ENCODE measurements around the gene SLC4A1AP.

Gene SLC4A1AP

DNA sequence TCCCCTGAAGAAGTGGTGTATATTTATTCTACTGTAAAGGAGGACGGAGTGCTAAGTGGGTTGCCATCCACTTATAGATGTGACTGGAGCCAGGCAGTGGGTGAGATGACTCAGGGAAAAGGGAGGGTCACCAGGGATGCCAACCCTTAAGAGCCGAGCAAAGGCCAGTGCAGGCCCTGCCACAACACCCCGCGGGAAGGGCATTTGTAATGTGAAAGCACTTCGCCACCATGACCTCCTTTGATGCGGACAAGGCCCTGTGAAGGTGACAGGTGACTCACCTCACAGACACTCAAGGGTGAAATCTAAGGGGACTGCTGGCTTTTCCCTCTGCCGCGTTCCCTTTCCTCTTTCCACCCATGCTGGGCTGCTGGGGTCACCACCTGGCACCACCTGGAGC is 57.6 kb downstream of the SLC4A1AP start:
- DNase-seq (ENCODE audit: low spot score): no peak
- TF ChIP-seq, protein P1, sequence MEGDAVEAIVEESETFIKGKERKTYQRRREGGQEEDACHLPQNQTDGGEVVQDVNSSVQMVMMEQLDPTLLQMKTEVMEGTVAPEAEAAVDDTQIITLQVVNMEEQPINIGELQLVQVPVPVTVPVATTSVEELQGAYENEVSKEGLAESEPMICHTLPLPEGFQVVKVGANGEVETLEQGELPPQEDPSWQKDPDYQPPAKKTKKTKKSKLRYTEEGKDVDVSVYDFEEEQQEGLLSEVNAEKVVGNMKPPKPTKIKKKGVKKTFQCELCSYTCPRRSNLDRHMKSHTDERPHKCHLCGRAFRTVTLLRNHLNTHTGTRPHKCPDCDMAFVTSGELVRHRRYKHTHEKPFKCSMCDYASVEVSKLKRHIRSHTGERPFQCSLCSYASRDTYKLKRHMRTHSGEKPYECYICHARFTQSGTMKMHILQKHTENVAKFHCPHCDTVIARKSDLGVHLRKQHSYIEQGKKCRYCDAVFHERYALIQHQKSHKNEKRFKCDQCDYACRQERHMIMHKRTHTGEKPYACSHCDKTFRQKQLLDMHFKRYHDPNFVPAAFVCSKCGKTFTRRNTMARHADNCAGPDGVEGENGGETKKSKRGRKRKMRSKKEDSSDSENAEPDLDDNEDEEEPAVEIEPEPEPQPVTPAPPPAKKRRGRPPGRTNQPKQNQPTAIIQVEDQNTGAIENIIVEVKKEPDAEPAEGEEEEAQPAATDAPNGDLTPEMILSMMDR (IDR thresholded peaks at IDR 0.05; ENCODE audit: extremely low read depth, insufficient read depth, missing control alignments): no peak
- in situ Hi-C loops (cut with MboI; ENCODE audit: low pct_unique_long_range_greater_than_20kb, low sequenced_read_pairs, unreplicated experiment): no loop called here

DNA sequence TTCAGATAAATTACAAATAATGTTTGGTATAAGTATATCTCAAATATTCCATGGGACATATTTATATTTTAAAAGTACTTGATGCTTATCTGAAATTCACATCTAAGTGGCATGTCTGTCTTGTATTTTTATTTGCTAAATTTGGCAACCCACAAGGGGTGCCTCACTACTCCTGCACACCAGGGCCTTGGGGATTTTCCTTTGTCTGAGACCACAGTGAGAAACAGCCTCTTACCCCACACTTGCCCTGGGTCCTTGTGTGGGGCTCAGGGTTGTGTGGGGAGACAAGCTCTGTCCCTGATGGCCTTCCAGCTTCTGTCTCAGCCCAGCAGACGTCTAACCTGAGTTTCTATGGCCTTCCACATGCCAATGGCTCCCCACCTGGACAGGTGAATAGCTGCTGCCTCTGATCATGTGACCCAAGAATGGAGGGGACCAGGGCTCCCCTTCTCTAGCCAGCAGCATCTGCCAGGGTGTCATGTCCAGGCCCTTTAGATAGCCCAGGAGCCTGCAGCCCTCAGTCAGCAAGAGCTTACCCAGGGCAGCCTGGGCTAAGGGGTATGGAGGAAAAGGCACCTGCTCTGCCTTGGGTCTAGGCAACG is 58.3 kb downstream of the SLC4A1AP start:
- in situ Hi-C loops (cut with MboI; ENCODE audit: low pct_unique_long_range_greater_than_20kb, low sequenced_read_pairs, unreplicated experiment): no loop called here
- no peak for DNase-seq (ENCODE audit: low spot score)
- TF ChIP-seq, protein P1 (IDR thresholded peaks at IDR 0.05; ENCODE audit: extremely low read depth, insufficient read depth, missing control alignments): no peak

DNA sequence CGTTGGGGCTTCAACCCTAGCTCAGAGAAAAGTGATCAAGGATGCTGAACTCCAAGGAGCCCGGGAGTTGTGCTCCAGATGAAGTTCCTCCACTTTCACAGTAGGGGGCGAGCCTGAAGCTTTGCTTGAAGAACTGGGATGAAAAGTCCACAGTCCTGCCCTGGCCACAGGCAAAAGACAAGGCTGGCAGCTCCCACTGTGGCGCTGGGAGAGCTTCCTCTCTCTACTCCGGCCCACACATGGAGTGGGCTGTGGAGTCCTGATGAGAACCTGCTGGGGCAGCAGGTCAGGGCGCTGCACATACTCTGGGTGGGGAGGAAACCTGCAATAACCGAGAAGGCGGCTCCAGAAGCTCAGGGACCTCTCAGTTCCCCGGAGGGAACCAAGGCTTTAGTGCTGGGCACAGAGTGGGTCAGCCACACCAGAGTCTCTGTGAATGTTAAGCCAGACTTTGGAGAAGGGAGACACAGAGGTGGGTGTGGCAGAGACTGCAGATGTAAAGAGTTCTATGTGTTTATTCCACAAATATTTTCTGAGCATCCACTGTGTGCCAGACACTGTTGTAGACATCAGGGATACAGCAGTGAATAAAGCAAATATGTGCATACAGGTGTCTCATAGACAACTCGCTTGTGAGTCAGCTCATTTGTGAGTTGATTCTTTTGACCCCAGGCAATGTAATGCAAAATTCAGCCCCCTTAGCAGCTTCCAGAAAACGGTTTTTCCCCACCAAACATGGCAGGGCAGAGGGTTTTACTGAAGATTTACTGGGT is 59.9 kb downstream of the SLC4A1AP start:
- TF ChIP-seq, protein P1 (IDR thresholded peaks at IDR 0.05; ENCODE audit: extremely low read depth, insufficient read depth, missing control alignments): peak; percentile 67
- peak; percentile 56 for DNase-seq (ENCODE audit: low spot score)
- in situ Hi-C loops (cut with MboI; ENCODE audit: low pct_unique_long_range_greater_than_20kb, low sequenced_read_pairs, unreplicated experiment): no loop called here

DNA sequence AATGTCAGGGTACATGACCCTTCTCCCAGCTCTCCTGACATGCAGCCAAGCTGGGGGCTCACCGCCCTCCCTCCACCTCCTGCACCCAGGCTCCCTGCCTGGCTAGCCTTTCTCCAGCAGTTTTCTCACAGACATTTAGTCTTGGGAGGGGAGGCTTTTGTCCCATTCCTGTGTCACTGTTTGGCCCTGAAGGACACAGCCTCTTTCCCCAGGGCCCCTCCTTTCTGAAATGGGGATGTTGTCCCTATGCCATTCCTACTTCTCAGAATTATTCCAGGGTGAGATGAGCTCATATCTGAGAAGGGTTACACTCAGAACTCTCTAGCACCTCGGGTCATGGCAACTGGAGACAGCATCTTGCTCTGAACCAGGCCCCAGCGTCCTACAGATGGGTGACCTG is 60.5 kb downstream of the SLC4A1AP start:
- TF ChIP-seq, protein P1 (IDR thresholded peaks at IDR 0.05; ENCODE audit: extremely low read depth, insufficient read depth, missing control alignments): no peak
- DNase-seq (ENCODE audit: low spot score): no peak
- in situ Hi-C loops (cut with MboI; ENCODE audit: low pct_unique_long_range_greater_than_20kb, low sequenced_read_pairs, unreplicated experiment): no loop called here

DNA sequence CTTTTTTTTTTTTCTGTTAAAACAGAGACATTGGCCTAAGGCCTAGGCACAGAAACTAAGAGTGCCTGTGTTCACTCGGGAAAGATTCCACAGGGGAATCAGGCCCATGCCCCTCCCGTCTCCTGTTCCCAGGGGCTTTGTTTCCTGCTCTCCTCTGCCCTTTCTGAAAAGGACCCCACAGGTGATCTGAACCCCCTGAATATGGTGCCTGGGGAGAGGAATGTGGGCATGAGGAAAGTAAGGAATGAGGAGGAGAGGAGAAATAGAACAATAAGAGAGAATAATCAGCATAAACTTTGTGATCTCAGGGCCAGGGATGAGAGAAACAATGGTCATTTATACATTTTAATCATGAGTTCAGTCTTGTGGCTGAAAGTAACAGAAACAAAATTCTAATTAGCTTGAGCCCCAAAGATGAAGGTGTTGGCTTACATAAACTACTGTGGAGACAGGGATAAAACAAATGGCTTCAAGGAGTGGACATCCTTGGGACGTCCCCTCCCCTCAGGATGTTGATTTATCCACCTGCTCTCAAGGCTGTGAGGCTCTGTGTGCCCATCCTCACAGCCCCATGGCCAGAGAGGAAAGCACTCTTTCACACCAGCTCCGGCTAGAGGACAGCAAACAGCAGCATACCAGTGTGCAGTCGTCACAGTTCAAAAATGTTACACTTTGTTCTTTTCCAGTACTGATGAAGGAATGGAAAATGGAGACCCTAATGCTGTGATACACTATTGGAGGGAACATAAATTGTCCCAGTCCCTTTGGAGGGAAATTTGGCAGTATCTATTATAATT is 61.4 kb downstream of the SLC4A1AP start:
- in situ Hi-C loops (cut with MboI; ENCODE audit: low pct_unique_long_range_greater_than_20kb, low sequenced_read_pairs, unreplicated experiment): no loop called here
- DNase-seq (ENCODE audit: low spot score): no peak
- TF ChIP-seq, protein P1 (IDR thresholded peaks at IDR 0.05; ENCODE audit: extremely low read depth, insufficient read depth, missing control alignments): no peak

DNA sequence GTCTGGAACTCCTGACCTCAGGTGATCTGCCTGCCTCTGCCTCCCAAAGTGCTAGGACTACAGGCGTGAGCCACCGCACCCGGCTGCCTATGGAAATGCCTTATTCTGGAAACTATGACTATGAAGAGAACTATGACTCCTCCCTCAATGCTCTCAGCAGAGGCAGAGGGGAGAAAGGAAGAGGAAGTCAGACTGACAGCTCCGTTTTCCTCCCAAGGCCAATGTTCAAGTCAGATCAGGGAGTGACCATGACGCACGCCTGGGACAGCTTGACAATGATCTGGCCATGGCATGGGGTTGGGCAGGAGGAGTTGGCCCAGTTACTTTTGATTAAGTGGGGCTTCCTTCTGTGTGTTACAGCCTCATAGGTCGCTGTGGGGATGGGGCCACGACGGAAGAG is 63.6 kb downstream of the SLC4A1AP start:
- in situ Hi-C loops (cut with MboI; ENCODE audit: low pct_unique_long_range_greater_than_20kb, low sequenced_read_pairs, unreplicated experiment): no loop called here
- no peak for DNase-seq (ENCODE audit: low spot score)
- TF ChIP-seq, protein P1 (IDR thresholded peaks at IDR 0.05; ENCODE audit: extremely low read depth, insufficient read depth, missing control alignments): no peak
